Stimulated activated CD4-positive, alpha-beta T cell treated with anti-CD3 and anti-CD28 coated beads, Interleukin-12 subunit alpha, Interleukin-12 subunit beta, amount 100 ng/mL, for 4 hours (primary cell): Measurements from ENCODE around the gene JMJD8.

Experiments used
- DNase-seq: peaks from one replicate; pipeline ENCODE4 v3.0.0-alpha.2; 2020

JMJD8 gene

DNA sequence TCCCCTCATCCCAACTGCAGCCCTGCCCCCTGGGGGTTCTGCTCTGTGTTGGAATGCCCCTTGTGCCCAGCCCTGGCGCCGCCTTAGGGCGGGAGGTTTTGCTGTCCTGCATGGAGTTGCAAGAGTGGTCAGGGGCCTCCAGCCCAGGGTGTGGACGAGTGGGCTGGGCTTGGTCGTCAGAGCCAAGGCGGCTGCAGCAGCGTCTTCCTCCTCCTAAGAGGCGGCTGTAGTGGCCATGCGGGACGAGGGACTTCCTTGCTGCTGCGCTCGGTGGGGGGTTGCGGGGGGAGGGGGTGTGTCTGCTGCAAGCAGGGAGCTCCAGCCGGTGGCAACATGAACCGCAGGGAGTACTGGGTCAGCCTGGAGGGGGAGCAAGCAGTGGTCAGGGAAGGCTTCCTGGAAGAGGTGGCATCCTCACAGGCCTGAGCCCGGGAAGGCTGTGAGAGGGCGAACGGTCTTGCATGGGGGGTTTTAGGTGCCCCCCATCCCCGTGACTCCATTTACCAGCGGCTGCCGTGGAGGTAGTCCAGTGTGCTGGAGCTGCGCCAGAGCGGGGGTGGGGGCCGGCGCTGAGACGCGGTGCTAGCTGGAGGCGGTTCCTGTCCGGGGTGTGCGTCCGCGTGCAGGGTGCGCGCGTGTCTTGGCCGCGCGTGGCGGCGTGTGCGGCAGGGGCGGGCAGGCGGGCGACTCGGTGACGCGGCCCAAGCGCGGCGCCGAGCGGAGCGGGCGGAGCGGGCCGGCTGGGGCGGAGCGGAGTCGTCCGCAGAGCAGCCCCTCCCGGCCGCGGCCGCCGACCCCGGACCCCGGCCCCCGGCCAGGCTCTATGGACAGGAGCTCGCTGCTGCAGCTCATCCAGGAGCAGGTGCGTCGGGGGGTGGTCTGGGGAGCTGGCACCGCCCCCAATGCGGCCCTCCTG, 8.9 kb downstream of the JMJD8 start, which contains the start of gene RHBDL1:
RHBDL1 (plus strand) TSS at position 704 of the 916 bp plus-strand sequence; CDS start at position 824, 120 bp downstream.
- DNase-seq: no peak

DNA sequence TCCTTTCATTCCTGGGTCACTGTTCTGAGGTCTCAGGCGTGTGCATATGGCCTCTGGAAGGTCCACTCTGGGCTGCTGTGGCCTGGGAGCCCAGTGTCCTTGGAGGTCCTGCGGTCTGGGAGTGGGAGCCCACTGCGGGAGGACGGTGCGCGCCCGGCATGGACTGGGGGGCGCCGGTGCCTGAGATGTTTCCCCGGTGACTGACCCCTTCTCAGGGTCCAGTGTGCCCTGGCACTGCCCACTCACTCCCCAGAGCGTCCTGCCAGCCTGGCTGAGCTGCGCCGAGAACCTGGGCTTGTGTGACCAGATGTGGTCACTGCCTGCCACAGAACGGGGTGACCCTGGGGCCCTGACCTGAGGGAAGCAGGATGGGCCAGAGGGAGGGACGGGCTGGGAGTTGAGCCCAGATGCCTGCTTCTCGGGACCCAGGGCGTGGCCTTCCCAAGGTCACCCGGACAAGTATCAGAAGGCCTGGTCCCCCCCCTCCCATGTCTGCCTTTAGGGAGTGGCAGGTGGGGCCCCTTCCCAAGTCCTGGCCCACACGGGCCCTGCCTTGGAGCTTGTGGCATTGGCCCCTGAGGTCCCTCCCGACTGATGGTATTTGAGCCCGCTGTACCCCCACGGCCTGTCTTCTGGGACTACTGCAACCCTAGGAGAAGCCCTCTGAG, 9.8 kb downstream of the JMJD8 start:
- DNase-seq: no peak

DNA sequence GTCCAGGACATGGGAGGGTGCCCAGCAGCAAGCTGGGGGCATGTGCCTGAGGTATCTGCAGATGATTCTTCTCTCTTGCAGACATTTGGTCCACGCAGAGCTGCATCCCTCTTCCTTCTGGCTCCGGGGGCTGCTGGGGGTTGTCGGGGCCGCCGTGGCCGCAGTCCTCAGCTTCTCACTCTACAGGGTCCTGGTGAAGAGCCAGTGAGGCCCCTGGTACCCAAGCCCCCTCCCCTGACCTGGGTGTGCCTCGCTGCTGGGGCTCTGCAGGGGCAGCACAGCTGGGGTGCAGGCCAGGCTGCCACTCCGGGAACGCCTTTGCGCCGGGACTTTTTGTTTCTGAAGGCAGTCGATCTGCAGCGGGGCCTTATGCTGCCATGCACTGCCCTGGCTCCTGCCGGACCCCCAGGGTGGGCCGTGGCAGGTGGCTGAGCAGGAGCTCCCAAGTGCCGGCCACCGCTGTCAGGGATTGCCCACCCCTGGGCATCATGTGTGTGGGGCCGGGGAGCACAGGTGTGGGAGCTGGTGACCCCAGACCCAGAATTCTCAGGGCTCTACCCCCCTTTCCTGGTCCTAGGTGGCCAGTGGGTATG, 10.6 kb downstream of the JMJD8 start:
- no peak for DNase-seq

DNA sequence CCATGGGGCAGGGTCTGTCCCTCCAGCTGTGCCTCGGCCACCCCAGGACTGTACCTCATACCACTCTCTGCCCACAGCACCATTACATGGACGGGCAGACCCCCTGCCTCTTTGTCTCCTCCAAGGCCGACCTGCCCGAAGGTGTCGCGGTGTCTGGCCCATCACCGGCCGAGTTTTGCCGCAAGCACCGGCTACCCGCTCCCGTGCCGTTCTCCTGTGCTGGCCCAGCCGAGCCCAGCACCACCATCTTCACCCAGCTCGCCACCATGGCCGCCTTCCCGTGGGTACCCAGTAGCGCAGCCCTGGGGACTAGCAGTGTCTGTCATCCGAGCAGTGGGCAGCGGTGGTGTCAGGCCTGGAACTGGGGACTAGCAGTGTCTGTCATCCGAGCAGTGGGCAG, 11.3 kb downstream of the JMJD8 start:
- no peak for DNase-seq

DNA sequence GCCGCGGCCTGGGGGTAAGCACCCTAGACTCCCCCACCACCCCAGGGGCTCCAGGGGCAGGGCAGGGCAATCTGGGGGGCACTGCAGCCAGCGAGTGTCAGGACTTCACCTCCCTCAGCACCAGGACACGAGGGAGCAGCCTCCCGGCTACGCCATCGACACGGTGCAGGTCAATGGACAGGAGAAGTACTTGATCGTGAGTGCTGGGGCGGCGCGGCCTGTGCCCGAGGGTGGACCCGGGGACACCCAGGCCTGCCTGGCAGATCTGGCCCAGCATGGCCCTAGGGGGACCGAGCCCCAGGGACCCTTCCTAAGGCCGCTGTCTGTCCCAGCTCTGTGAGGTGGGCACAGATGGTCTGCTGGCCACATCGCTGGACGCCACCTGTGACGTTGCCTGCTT, 11.8 kb downstream of the JMJD8 start:
- DNase-seq: no peak

DNA sequence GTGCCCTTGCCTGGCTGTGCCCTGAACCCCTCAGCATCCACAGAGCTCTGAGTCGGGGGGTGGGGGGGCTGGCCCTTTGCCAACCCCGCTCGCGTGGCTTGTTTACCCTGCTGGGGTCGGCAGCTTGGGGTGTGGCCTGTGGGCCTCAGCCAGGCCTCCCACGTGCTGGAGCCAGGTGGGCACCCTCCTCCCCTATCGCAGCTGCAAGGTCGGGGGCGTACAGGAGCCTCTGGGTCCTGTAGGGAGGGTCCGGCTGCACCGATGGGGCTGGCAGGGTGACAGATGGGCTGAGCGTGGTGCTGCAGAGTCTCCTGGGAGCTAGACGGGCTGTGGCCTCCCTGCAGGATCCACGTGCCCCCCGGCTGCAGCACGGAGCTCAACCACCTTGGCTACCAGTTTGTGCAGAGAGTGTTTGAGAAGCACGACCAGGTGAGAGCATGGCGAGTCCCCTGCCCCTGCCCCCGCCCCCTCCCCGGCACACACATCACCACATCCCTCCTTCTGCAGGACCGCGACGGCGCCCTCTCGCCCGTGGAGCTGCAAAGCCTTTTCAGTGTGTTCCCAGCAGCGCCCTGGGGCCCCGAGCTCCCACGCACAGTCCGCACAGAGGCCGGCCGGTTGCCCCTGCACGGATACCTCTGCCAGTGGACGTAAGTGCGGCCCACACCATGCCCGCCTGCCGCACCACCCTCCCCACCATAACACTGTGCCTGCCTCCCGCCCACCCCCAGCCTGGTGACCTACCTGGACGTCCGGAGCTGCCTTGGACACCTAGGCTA, 12.6 kb downstream of the JMJD8 start:
- DNase-seq: no peak

DNA sequence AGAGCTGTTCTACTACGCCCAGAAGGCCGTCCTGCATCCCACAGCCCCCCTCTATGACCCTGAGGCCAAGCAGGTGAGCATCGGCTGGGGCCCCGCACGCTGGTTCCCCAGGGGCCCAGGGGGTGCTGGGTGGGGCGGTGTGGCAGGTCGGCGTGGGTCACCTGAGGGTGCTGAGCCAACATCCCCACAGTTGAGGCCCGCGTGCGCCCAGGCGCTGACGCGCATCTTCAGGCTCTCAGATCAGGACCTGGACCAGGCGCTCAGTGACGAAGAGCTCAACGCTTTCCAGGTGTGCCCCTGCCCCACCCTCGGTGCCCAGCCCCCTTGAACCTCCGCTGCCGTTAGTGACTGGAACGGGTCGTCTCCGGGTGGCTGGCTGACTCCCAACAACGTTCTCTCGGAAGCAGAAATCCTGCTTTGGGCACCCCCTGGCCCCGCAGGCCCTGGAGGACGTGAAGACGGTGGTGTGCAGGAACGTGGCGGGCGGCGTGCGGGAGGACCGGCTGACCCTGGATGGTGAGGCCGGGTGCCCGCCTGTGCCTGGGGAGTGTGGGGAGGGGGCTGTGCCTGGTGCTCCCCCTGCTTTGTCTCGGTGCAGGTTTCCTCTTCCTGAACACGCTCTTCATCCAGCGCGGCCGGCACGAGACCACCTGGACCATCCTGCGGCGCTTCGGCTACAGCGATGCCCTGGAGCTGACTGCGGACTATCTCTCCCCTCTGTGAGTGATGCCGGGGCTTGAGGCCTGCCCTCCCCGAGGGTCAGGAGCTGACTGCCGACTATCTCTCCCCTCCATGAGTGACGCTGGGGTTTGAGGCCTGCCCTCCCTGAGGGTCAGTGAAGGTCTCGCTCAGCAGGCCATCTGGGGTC, 13.4 kb downstream of the JMJD8 start:
- no peak for DNase-seq

DNA sequence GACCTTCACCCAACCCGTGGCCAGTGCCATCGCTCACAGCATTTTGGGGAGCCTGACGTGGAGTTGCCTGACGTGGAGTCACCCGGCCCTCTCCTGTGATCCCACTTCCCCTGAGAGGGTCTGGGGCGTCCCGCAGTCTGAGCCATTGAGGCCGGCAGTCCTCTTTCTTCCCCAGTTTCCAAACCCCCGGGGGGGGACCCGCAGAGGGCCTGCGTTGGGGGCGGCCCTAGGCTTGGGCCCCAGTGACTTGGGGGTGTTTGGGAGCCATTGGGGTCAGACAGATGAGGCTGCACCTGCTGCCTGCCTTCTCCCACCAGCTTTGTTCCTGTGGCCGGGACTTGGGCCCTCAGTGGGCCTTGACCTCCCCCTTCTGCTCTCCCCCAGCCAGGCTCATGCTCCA, 14.5 kb downstream of the JMJD8 start:
- DNase-seq: no peak

DNA sequence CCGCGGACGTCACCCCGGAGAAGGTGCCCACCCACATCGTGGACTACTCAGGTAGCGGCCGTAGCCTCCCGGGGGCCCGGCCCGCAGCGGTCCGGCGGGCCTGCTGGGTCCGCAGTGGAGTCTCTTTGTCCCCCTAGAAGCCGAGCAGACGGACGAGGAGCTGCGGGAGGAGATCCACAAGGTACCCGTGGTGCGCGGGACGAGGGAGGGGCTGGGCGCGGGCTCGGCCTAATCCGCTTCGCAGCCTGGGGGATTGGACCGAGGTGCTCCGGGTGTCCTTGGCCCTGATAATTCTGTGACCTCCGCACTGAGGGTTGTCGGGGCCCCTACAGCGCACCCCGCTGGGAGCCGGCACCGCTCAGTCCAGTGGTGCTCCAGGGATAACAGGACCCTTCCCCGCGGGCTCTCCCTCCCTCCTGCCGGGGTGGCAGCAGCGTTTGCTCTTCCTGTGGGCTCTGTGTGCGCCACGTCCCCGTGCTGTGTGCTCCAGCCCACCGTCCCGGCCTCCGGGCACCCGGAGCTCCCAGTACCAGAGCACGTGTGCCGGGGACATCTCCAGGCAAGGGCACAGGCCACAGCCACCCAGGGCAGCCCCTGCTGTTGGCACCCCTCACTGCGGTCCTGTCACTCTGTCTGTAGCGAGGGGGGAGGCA, 15.5 kb downstream of the JMJD8 start:
- no peak for DNase-seq

DNA sequence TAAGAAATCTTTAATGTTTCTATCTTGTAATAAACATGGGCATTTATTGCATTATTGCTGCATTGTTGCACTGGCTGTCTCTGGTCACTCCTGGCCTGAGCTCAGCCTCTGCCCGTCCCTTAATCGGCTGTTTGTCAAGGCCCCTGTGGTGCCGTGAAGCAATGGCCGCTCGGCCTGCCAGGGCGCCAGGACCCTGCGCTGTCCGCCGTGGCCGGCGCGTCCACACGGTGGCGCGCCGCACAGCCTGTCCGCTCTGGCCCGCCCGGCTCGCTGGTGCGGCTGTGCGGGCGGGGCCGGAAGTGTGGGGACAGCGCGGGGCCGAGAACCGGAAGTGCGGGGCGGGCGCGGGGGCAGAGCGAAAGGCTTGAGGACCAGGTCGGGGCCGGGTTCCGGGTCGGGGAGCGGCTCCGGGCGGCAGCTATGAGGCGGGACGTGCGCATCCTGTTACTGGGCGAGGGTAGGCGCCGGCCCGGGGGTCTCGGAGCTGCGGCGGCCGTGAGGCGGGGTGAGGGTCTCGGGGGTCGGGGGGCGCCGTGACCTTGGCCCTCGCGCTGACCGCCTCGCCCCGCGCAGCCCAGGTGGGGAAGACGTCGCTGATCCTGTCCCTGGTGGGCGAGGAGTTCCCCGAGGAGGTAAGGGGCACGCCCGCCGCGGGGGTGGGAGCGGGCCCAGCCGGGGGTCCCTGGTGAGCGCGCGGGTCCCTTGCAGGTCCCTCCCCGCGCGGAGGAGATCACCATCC, 16.2 kb downstream of the JMJD8 start, which contains the start of gene RHOT2:
RHOT2 (plus strand) TSS at position 353 of the 739 bp plus-strand sequence; CDS start at position 421, 68 bp downstream.
- DNase-seq: peak; percentile 92

DNA sequence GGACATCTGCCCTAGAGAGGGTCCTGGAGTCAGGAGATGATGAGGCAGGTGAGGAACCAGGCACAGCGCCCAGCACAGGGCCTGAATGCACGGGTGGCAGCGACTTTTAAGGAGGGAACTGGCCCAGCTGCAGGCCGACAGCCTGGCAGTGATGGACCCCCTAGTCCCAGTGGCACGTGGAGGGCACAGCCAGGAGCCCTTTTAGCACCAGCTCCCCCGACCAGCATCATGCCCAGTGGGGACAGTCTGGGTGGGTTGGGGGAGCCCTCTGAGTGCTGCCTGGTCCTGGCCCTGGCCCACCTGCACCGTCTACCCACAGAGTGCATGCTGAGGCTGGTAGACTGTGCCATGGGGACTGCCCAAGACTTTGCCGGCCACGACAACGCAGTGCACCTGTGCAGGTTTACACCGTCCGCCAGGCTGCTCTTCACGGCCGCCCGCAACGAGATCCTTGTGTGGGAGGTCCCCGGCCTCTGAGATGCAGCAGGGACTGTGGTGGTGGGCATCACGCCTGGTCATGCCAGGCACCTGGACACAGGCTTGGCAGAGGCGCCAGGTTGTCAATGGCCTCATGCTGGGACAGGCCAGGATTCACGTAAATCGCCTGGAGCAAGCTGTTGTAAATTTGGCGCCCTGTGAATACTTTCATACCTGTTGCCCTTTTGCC, 16.9 kb downstream of the JMJD8 start:
- DNase-seq: no peak

DNA sequence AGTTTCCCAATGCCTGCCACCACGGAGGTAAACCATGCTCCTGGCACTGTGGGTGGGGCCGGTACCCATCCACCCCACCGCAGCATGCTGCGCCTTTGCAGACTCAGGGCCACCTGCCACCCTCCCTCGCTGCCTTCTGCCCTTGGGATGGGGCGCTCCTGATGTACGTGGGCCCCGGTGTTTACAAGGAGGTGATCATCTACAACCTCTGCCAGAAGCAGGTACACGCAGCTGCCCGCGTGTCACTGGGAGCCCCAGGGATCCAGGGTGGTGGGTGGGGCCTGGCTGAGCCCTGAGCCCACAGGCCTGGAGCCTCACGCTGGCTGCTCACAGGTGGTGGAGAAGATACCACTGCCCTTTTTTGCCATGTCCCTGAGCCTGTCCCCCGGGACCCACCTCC, 17.6 kb downstream of the JMJD8 start:
- no peak for DNase-seq

DNA sequence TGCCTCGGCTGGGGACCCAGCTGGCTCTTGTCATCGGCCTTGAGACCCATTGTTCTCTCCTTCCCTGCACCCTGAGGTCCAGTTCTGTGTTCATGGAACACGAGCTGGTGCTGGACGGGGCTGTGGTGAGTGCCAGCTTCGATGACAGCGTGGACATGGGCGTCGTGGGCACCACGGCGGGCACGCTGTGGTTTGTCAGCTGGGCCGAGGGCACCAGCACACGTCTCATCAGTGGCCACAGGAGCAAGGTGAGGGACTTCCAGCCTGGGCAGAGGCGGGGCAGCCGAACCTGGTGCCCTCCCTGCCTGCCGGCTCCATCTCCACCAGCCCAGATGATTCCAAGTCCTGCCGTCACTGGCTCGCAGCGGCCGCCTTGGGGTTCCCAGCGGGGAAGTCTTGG, 21.5 kb downstream of the JMJD8 start:
- DNase-seq: no peak

DNA sequence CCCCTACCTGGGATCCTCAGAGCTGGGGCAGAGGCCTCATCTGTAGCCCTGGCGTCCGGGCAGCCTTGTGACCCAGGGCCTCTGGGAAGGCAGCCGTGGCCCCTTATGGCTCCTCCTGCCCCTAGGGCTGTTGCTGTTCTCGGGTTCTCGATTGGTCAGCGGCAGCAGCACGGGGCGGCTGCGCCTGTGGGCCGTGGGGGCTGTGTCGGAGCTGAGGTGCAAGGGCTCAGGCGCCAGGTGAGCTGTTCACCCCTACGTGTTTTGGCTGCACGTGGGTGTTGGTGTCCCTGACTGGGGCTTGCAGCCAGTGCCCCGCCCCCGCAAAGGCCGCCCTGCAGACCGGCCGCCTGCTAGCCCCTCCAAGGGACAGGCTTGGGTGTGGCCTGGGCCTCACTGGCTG, 22.0 kb downstream of the JMJD8 start:
- DNase-seq: no peak

DNA sequence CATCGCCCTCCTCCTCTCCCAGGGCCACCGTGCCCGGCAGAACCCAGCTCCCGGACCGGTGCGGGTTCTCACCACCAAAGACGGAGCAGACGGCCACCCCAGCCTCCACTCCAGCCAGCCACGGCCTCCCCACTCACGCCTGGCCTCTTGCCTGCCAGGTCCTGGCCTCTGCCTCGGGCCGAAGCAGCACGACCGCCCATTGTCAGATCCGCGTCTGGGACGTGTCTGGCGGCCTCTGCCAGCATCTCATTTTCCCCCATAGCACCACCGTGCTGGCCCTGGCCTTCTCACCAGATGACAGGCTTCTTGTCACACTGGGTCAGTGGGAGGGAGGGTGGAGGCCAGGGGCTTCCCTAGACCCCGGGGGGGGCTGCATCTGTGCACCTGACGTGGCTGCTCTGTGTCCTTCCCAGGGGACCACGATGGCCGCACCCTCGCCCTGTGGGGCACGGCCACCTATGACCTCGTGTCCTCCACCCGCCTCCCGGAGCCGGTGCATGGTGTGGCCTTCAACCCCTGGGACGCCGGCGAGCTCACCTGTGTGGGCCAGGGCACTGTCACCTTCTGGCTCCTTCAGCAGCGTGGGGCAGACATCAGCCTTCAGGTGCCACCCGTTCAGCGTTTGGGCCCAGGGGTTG, 22.8 kb downstream of the JMJD8 start:
- DNase-seq: no peak

DNA sequence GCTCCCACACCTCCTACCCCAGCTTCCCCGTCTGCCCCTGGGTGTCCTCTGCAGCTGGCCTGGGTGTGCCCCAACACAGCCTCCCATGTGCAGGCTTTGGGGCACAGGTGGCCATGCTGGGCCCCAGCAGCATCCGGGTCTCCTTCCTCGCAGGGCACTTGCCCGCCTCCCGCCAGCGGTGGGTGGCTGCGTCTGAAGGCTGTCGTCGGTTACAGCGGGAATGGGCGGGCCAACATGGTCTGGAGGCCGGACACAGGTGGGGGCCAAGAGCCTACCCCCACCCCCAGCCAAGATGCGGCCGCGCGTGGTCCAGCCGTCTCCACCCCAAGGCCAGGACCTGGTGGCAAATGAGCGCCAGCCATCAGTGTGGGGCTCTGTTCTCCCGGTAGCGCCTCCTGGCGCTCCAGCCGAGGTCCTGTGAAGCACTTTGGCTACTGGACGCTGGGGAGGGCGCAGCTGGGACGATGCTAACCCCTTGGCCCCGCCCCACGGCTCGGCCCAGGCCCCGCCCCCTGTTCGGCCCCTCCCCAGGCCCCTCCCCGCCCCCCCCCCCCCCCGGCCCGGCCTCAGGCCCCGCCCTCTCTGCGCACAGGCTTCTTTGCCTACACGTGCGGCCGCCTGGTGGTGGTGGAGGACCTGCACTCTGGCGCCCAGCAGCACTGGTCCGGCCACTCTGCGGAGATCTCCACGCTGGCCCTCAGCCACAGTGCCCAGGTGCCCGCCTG, 23.5 kb downstream of the JMJD8 start:
- DNase-seq: peak; percentile 65

DNA sequence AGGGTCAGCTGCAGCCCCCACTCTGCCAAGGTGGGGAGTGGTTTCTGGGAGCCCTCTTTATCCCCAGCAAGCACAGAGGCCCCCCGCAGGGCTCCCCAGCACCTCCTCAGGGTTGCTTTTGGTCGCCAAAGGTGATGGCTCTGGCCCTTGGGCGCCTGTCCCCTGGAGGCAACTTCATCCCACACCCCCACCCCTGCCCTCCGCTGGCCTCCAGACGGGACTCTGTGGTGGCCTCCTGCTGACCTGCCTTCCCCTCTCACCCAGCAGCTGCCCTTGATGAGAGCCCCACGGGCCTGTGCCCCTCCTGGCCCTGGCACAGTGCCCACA, 24.0 kb downstream of the JMJD8 start:
- no peak for DNase-seq

DNA sequence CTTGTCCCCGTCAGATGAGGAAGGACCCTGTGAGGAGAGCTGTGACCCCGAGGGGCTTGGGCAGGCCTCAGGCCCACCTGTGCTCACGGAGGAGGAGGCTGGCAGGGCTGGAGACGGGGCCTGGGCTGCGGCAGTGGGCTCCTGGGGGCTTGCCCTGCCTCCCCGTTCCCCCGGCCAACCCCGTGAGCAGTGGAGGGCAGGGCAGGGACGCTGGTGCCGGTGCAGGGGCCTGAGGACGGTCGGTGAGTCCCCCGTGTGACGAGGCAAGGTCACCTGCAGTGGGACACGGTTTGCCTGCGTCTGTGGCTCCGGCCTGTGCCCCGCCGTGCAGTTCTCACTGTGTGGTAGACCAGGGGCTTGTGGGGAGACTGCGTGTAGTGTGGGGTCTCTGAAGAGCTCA, 24.5 kb downstream of the JMJD8 start:
- no peak for DNase-seq
